ENCODE measurements around the gene INAVA.
"Not testable (repeated sequence)": the region's sequence is repeated elsewhere in the genome, so short reads cannot be mapped to it uniquely, and the experiment has no call there.

INAVA gene

GRCh38 chr1:200963076-200963475 lies 68.4 kb downstream of the INAVA start:
- DNase-seq (ENCODE audit: low spot score): peak; percentile 2

GRCh38 chr1:200963888-200964287 lies 69.2 kb downstream of the INAVA start:
- not testable (repeated sequence) for DNase-seq (ENCODE audit: low spot score)

Measured in LoVo (cell line).